ENCODE data around the gene SHE. TPM values are rescaled to one million over a fixed set of nuclear protein-coding genes. Genes with fewer than 3 reads are reported as not detected.

The SHE gene
- total RNA-seq, 2 donors from 2014 or later = 13.5 to 21.4 TPM

GRCh38 chr1:154485910-154486496 is 16.2 kb downstream of the SHE start:
- ATAC-seq = no peak
- intact Hi-C loops (cut with DNase I) = no loop called here
- no peak for DNase-seq

GRCh38 chr1:154485106-154485505 is 17.1 kb downstream of the SHE start:
- ATAC-seq (peak; percentile 83 to 86), DNase-seq (peak; percentile 78)
- intact Hi-C loops (cut with DNase I) = no loop called here

DNA sequence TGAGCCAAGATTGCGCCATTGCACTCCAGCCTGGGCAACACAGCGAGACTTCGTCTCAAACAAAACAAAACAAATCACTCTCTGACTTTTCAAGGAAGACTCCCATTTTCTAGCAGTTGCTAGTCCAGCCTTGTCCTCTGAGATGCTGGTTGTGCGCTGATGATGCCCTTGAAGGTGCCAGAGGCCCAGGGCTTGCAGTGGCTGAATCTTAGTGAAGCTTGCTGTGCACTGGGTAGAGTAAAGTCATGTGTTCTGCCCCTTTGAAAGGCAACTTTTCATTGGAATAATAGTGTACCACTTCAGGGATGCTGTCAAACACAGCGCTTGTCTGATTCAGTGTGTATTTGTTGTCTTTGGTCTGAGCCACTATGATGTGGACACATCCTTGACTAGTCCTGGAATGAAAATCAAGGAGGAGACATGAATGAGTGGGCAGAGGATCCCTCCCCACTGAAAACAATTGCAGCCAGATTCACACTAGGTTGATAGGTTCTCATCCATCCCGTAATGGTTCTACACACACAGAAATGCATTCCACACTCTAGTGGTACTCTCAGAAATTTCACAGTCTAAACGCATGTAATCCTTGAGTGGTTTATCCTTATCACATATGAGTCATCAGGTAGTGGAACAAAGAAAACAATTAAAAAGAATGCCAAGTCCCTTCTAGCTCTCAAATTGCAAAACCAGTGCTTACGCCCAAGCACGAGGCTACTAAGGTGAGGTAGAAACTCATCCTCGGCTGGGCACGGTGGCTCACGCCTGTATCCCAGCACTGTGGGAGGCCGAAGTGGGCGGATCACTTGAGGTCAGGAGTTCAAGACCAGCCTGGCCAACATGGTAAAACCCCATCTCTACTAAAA is 18.0 kb downstream of the SHE start:
- DNase-seq (peak; percentile 52), ATAC-seq (peak; percentile 32 to 80)
- intact Hi-C loops (cut with DNase I) = no loop called here

- intact Hi-C loops (cut with DNase I) = loop anchor here in 1 of 2 donors (2.0 kb wide), 1 partner anchor 68 kb away; no protein-coding TSS in a partner anchor
- no peak for DNase-seq
- no peak for ATAC-seq
Measured at GRCh38 chr1:154481053-154481452, 21.2 kb downstream of the SHE start.

DNA sequence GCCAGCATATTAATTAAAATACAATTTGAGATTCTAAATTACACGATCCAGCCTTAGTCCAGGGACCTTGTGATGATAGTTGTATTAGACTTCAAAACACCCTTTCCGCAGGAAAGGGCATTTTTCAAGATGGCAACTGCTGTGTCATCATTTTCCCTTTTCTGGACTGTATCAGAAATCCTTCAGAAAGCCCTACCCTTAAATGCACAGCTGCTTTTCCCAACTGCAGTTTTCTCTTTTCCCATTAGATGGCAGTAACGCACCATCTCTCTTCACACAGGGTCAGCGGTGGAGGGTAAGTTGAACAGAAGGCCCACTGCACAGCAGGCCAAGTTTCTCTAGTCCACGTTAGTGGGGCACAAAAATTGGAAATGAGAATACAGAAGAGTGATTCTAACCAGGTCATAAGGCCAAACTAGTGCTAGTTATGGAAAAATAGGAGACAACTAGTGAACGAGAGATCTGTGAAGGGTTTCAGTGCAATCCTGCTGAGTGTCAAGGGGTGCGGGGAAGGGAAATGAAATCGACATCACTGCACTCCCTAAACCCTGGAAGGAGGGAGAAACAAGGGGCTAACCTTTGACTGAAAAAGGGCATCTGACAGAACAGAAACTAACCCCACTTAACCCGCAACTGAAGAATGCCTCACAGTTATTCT is 22.3 kb downstream of the SHE start:
- peak; percentile 88 to 94 for ATAC-seq
- intact Hi-C loops (cut with DNase I) = loop anchor here (2.0 to 5.0 kb wide), 2 partner anchors 69 to 72 kb away; no protein-coding TSS in a partner anchor
- DNase-seq = peak; percentile 52

GRCh38 chr1:154478639-154479038 is 23.6 kb downstream of the SHE start:
- ATAC-seq = no peak
- DNase-seq = no peak
- intact Hi-C loops (cut with DNase I) = loop anchor here in 1 of 2 donors (5.0 kb wide), 1 partner anchor 74 kb away; no protein-coding TSS in a partner anchor

- ATAC-seq (no peak), DNase-seq (no peak)
- intact Hi-C loops (cut with DNase I) = loop anchor here in 1 of 2 donors (5.0 kb wide), 1 partner anchor 74 kb away; no protein-coding TSS in a partner anchor
Measured at GRCh38 chr1:154478013-154478412, 24.2 kb downstream of the SHE start.

DNA sequence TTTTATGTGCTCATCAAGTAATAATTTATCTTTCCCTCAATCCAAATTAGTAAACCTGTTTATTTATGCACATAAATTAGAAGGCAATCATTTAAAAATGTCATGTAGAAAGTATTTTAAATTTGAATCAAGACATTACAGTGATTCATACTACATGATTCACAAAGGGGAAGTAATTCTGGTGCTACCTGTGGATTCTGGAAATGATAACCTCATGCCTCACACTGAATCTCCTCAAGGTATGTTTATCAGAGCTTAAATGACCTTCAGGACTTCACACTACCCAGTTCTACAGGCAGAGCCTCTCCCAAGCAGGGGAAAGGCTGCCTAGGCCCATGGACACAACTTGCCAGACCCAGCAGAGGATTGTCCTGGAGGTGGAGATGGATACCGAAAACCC is 25.4 kb downstream of the SHE start:
- intact Hi-C loops (cut with DNase I) = loop anchor here in 1 of 2 donors (5.0 kb wide), 1 partner anchor 76 kb away; no protein-coding TSS in a partner anchor
- DNase-seq (no peak), ATAC-seq (no peak)

DNA sequence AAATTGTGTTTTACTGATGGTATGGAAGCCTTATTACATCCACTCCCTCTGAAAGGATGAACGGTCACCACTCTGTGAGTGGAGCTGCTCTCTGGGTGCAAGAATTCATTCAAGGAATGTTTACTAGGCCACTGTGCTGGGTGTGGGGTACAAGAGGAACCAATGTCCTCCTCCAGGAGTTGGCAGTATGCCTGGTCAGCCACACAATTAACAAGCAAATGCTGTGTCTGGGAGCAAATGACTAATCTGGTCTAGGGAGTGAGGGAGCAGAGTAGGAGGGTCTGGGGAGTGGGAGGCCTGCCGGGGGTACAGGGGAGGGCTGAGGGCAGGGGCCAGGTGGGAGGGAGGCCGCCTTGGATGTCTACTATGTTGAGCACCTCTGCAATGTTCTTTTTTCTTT is 27.4 kb downstream of the SHE start:
- ATAC-seq = peak in 1 of 2 donors; percentile 63
- DNase-seq = peak; percentile 47
- intact Hi-C loops (cut with DNase I) = loop anchor here in 1 of 2 donors (5.0 kb wide), 1 partner anchor 77 kb away; no protein-coding TSS in a partner anchor

DNA sequence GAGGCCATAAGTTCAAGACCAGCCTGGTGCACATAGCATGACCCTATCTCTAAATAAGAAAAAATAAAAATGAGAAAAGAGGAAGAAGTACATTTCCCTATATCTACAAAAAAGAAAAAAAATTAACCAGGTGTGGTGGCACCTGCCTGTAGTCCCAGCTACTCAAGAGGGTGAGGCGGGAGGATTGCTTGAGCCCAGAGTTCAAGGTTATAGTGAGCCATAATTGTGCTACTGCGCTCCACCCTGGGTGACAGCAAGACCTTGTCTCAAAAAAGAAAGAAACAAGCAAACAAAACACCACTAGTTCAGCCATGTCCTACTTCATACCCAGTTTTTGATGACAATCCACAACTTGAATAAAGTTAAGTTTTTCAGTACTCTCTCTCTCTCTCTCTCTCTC is 30.9 kb downstream of the SHE start:
- ATAC-seq (no peak), DNase-seq (no peak)
- intact Hi-C loops (cut with DNase I) = no loop called here

GRCh38 chr1:154469844-154470560 is 32.2 kb downstream of the SHE start:
- DNase-seq (no peak), ATAC-seq (no peak)
- intact Hi-C loops (cut with DNase I) = no loop called here

GRCh38 chr1:154468535-154469250 is 33.5 kb downstream of the SHE start:
- intact Hi-C loops (cut with DNase I) = no loop called here
- no peak for DNase-seq
- ATAC-seq = peak in 1 of 2 donors; percentile 14

DNA sequence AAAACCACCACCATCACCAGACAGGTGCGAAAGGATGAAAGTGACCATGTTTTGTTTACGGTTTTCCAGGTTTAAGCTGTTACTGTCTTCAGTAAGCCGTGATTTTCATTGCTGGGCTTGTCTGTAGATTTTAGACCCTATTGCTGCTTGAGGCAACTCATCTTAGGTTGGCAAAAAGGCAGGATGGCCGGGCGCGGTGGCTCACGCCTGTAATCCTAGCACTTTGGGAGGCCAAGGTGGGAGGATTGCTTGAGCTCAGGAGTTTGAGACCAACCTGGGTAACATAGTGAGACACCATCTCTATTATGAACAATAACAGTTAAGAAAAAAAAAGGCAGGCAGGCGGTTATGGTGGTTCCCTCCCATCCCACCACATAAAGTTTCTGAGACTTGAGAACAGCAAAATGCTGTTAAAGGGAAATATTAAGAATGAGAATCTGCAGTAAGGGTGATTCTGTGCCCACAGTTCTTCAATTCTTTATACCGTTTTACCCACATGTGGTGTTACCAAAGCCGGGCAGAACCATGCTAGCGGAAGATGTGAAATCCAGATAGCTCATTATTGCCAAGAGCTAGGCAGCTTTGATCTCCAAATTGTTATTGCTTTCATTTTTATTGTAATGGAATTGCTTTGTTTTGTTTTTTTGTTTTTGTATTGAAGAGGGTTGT is 34.6 kb downstream of the SHE start:
- intact Hi-C loops (cut with DNase I) = no loop called here
- no peak for ATAC-seq

DNA sequence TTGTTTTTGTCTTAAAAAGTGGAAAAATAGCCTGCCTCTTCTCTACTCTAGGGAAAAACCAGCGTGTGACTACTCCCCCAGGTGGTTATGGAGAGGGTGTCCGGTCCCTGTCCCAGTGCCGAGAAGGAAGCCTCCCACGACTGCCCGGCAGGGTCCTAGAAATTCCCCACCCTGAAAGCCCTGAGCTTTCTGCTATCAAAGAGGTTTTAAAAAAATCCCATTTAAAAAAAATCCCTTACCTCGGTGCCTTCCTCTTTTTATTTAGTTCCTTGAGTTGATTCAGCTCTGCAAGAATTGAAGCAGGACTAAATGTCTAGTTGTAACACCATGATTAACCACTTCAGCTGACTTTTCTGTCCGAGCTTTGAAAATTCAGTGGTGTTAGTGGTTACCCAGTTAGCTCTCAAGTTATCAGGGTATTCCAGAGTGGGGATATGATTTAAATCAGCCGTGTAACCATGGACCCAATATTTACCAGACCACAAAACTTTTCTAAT is 35.2 kb downstream of the SHE start:
- ATAC-seq = no peak
- intact Hi-C loops (cut with DNase I) = no loop called here
- DNase-seq = no peak

More for the DNA sequence above, 34.6 kb downstream of the SHE start:
- no peak for DNase-seq

DNA sequence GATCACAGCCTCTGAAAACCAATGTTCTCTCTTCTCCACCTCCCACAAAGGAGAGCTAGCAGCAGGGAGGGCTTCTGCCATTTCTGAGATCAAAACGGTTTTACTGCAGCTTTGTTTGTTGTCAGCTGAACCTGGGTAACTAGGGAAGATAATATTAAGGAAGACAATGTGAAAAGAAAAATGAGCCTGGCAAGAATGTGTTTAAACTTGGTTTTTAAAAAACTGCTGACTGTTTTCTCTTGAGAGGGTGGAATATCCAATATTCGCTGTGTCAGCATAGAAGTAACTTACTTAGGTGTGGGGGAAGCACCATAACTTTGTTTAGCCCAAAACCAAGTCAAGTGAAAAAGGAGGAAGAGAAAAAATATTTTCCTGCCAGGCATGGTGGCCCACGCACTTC is 36.0 kb downstream of the SHE start:
- DNase-seq (no peak), ATAC-seq (no peak)
- intact Hi-C loops (cut with DNase I) = no loop called here

DNA sequence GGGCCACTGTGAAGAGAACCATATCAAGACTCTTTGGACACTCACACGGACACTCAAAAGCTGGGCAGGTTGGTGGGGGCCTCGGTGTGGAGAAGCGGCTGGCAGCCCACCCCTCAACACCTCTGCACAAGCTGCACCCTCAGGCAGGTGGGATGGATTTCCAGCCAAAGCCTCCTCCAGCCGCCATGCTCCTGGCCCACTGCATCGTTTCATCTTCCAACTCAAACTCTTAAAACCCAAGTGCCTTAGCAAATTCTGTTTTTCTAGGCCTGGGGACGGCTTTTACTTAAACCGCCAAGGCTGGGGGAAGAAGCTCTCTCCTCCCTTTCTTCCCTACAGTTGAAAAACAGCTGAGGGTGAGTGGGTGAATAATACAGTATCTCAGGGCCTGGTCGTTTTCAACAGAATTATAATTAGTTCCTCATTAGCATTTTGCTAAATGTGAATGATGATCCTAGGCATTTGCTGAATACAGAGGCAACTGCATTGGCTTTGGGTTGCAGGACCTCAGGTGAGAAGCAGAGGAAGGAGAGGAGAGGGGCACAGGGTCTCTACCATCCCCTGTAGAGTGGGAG is 36.5 kb downstream of the SHE start:
- ATAC-seq = no peak
- intact Hi-C loops (cut with DNase I) = no loop called here

DNA sequence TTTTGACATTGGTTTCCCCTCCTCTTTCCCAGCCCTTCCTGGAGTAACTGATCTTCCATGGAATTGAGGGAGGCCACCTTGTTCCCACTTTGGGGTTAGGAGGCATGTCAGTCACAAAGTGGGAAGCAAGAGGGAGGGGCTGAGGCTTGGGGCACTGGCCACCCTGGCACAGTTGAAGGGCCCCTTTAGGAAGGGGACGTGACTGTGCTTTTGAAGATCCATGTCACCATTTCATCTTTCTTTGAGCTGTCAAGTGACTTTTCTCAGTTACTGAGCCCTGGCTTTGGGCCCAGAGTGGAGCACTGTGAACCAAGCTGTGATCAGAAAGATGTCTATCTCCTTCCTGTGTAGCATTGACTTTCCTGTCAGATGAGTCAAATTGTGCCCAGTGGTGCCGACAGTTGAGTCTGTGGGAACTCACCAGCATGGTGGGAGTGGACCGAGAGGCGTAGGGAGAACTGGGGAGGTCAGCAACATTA is 38.7 kb downstream of the SHE start:
- intact Hi-C loops (cut with DNase I) = no loop called here
- ATAC-seq (peak; percentile 51 to 58), DNase-seq (no peak)

More for the DNA sequence above, 36.5 kb downstream of the SHE start:
- no peak for DNase-seq
